ENCODE measurements around the gene SYNJ2. TPM values are rescaled to one million over a fixed set of nuclear protein-coding genes. Genes with fewer than 3 reads are reported as not detected.

SYNJ2 gene
- total RNA-seq, 1 donor from 2014 or later, result 8.3 TPM

- Histone ChIP-seq H3K9me3 (no peaks in the 10 kb centered on the region), H3K36me3 (no peaks in the 10 kb centered on the region), H3K4me3 (no peak overlapping the region), H3K27me3 (no peaks in the 10 kb centered on the region), H3K27ac (peak overlapping the region; percentile 70), H3K4me1 (peaks cover 32% of the 10 kb centered on the region)
- TF ChIP-seq POLR2A (IDR thresholded peaks at IDR 0.05) (no peak), POLR2AphosphoS5 (IDR thresholded peaks at IDR 0.05; ENCODE audit: insufficient read depth in 1 of 2, low read depth in 1 of 2) (peak in 1 of 2 donors; percentile 16), CTCF (IDR thresholded peaks at IDR 0.05) (no peak)
- no peak for DNase-seq (ENCODE audit: extremely low spot score in 2 of 2)
- intact Hi-C loops (cut with DNase I), result no loop called here
Observed at GRCh38 chr6:158057213-158057987, 75.7 kb downstream of the SYNJ2 start.

- H3K27me3 ChIP-seq, result no peaks in the 10 kb centered on the region
- H3K4me1 ChIP-seq, result peaks cover 32% of the 10 kb centered on the region
- no peak for DNase-seq (ENCODE audit: extremely low spot score in 2 of 2)
- TF ChIP-seq CTCF (IDR thresholded peaks at IDR 0.05) (no peak), POLR2A (IDR thresholded peaks at IDR 0.05) (no peak), POLR2AphosphoS5 (IDR thresholded peaks at IDR 0.05; ENCODE audit: insufficient read depth in 1 of 2, low read depth in 1 of 2) (no peak)
- peak overlapping the region; percentile 70 for H3K27ac ChIP-seq
- no peaks in the 10 kb centered on the region for H3K36me3 ChIP-seq
- H3K9me3 ChIP-seq, result no peaks in the 10 kb centered on the region
- intact Hi-C loops (cut with DNase I), result no loop called here
- no peak overlapping the region for H3K4me3 ChIP-seq
Observed at GRCh38 chr6:158058171-158058651, 76.5 kb downstream of the SYNJ2 start.

- Histone ChIP-seq H3K36me3 (no peaks in the 10 kb centered on the region), H3K9me3 (no peaks in the 10 kb centered on the region), H3K27me3 (no peaks in the 10 kb centered on the region), H3K4me1 (peaks cover 32% of the 10 kb centered on the region), H3K27ac (no peak overlapping the region), H3K4me3 (no peak overlapping the region)
- TF ChIP-seq POLR2AphosphoS5 (IDR thresholded peaks at IDR 0.05; ENCODE audit: insufficient read depth in 1 of 2, low read depth in 1 of 2), result no peak
- no peak for TF ChIP-seq POLR2A (IDR thresholded peaks at IDR 0.05)
- TF ChIP-seq CTCF (IDR thresholded peaks at IDR 0.05), result no peak
- DNase-seq (ENCODE audit: extremely low spot score in 2 of 2), result no peak
- intact Hi-C loops (cut with DNase I), result no loop called here
Observed at GRCh38 chr6:158059108-158059507, 77.4 kb downstream of the SYNJ2 start.

GRCh38 chr6:158060455-158061360 lies 79.0 kb downstream of the SYNJ2 start:
- intact Hi-C loops (cut with DNase I), result no loop called here
- peaks cover 0 to 11% of the 10 kb centered on the region in 2 donors for H3K36me3 ChIP-seq

GRCh38 chr6:158061361-158061708 lies 79.7 kb downstream of the SYNJ2 start:
- Histone ChIP-seq H3K27ac (peak overlapping the region; percentile 78), H3K36me3 (peaks cover 0 to 11% of the 10 kb centered on the region in 2 donors), H3K9me3 (no peaks in the 10 kb centered on the region), H3K4me1 (peaks cover 32% of the 10 kb centered on the region), H3K27me3 (no peaks in the 10 kb centered on the region), H3K4me3 (no peak overlapping the region)
- no peak for TF ChIP-seq POLR2AphosphoS5 (IDR thresholded peaks at IDR 0.05; ENCODE audit: insufficient read depth in 1 of 2, low read depth in 1 of 2)
- TF ChIP-seq CTCF (IDR thresholded peaks at IDR 0.05), result no peak
- TF ChIP-seq POLR2A (IDR thresholded peaks at IDR 0.05), result no peak
- no peak for DNase-seq (ENCODE audit: extremely low spot score in 2 of 2)
- intact Hi-C loops (cut with DNase I), result no loop called here

More at GRCh38 chr6:158060455-158061360, 79.0 kb downstream of the SYNJ2 start:
- Histone ChIP-seq H3K4me1 (peaks cover 32% of the 10 kb centered on the region), H3K27me3 (no peaks in the 10 kb centered on the region), H3K27ac (peak overlapping the region; percentile 78), H3K9me3 (no peaks in the 10 kb centered on the region), H3K4me3 (peak overlapping the region in 1 of 2 donors; percentile 19)
- DNase-seq (ENCODE audit: extremely low spot score in 2 of 2), result no peak
- peak; percentile 48 to 91 for TF ChIP-seq POLR2AphosphoS5 (IDR thresholded peaks at IDR 0.05; ENCODE audit: insufficient read depth in 1 of 2, low read depth in 1 of 2)
- TF ChIP-seq POLR2A (IDR thresholded peaks at IDR 0.05), result no peak
